ENCODE data around the gene STRN3. TPM values are rescaled to one million over a fixed set of nuclear protein-coding genes. Genes with fewer than 3 reads are reported as not detected.

Gene STRN3
- total RNA-seq, 1 donor from 2014 or later = 148 TPM

DNA sequence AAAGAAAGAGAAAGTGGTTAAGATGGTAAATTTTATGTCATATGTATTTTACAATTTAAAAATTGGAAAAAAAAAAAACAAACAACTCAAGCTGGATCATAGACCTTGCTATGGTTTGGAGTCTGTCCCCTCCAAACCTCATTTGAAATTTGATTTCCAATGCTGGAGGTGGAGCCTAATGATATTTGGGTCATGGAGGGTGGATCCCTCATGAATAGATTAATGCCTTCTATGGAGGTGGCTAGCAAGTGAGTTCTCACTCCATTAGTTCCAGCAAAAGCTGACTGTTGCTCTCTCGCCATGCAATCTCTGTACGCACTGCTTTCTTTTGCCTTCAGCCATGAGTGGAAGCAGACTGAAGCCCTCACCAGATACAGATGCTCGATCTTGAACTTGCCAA, 22.9 kb downstream of the STRN3 start:
- DNase-seq (ENCODE audit: low spot score in 2 of 2) = no peak
- no peak for FAIRE-seq

DNA sequence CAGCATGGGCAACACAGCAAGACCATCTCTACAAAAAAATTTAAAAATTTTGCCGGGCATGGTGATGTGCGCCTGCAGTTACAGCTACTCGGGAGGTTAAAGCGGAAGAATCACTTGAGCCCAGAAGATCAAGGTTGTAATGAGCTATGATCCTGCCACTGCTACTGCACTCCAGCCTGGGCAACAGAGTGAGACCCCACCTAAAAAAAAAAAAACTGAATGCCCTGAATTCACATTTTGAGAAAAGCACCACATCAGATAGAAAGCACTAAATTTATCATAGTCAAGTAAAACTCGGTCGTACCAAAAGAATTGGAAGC, 24.9 kb downstream of the STRN3 start:
- DNase-seq (ENCODE audit: low spot score in 2 of 2) (no peak), FAIRE-seq (no peak)

DNA sequence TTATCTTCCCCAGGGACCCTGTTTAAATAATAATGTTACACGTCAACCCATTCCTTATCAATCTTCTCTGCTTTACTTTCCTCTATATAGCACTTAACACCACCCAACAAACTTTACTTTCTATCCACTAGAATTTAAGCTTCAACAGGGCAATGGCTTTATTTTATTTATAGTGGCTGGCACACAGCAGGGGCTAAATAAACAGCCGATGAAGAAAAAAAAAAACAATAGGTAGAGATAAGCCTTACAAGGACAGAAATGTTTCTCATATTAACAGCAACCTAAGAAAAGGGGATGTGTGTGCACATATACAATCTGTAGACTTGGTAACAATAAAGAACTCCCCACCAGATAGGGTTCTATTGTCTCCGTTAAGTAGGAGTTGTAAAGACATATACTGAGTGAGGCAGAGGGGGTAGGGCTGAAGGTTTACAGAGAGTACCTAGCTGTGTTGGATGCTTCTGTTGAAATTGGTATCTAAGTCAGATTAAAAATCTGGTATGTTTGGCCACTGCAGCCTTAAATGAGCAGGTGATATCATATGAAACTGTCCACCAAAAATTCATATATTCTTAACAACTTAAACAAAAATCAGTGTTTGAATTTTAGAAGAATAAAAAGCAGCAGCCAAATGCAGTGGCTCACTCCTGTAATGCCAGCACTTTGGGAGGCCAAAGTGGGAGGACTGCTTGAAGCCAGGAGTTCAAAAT, 25.4 kb downstream of the STRN3 start:
- DNase-seq (ENCODE audit: low spot score in 2 of 2) (no peak), FAIRE-seq (no peak)

DNA sequence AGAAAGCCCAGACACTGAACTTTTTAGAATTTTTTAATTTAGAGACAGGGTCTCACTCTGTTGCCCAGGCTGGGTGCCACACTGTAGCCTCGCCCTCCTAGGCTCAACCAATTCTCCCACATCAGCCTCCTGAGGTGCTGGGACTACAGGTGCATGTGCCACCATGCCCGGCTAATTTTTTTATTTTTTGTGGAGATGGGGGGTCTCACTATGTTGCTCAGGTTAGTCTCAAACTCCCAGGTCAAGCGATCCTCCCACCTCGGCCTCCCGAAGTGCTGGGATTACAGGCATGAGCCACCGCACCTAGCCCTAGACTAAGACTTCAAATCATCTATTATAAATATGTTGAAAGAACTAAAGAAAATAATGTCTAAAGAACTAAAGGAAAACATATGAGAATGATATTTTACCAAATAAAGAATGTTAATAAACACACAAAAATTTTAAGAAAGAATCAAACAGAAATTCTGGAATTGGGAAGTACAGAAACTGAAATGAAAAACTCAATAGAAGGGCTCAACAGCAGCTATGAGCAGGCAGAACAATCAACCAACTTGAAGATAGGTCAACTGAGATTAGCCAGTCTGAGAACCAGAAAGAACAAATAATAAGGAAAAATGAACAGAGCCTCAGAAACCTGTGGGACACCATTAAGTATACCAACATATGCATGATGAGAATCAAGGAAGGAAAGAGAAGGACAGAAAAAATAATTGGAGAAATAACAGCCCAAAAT, 27.0 kb downstream of the STRN3 start:
- no peak for DNase-seq (ENCODE audit: low spot score in 2 of 2)
- FAIRE-seq = no peak

DNA sequence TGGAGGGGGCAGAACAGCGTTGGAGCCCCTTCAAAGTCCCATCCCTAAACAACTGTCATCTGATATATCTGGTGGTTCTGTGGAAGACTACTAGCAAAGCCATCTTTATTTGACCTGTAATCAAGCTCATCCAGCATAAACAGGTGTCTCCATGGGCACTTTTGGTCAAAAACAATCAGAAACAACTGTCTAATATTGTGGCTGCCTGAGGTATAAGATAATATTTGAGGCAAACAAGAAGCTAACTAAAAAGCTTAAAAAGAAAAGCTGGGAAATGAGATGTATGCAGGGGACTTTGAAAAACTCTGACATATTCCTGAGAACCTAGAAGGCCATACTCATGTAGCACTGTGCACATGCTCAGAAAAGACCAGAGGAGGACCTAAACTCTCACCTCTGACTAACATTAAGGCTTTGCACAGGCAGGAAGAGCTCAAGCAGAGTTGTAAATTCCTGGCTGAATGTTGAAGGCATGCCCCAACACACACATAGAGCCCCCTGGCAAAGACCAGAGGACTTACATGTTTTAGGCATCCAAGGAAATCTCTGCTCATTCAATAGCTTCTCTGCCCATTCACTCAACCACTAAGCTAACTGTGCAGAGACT, 28.0 kb downstream of the STRN3 start:
- FAIRE-seq (no peak), DNase-seq (ENCODE audit: low spot score in 2 of 2) (no peak)

DNA sequence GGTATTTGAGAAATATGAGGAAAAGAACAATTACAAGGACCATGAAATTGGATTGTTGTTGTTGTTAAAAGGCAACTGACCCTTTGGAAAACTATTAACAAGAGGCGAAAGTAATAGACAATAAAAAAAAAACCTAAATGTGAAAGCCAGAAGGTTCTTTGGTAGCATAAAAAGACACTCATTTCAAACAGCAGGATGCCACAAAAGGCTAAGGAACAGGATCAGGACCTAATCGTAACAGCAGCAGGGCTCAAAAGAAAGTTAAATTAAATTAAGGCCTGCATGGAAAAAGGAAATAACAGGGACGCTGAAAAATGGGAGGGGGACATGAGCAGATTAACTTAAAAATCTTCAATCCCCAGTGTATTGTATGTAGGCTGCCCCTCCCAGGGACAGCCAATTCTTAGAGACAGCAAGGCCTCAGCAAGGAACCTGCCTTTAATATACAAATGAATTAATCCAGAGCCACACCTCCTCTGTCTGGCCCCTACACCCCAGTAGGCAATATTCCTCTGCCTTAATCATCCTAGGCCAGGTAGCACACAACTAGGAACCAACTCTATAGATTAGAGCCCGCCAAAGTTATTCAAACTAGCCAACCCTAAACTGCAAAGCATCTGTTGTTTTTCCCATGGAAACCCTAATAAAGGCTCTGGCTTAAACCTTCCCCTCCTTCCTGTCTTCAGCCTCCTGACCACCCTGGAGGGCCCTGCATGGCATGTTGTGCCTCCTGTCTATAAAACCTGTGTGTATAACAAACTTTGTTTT, 29.1 kb downstream of the STRN3 start:
- DNase-seq (ENCODE audit: low spot score in 2 of 2) = no peak
- no peak for FAIRE-seq

DNA sequence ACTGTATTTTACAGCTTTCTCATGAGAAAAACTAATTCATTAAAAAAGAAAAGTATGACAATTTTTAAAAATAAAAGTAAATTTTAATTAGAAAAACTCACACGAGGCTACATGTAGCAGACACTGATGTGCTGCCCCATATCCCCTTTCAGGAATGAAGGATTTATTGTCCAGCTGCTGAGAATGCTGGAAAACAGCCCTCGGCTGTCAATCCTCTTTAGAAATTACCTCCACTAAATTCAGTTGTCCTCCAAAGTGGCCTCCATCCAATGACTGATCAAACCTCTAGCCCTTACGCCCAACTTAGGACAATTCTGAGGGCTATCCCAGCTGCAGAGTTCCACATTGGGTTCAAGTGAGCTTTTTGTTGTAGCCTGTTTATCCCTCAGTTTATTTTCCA, 30.5 kb downstream of the STRN3 start:
- no peak for DNase-seq (ENCODE audit: low spot score in 2 of 2)
- no peak for FAIRE-seq

DNA sequence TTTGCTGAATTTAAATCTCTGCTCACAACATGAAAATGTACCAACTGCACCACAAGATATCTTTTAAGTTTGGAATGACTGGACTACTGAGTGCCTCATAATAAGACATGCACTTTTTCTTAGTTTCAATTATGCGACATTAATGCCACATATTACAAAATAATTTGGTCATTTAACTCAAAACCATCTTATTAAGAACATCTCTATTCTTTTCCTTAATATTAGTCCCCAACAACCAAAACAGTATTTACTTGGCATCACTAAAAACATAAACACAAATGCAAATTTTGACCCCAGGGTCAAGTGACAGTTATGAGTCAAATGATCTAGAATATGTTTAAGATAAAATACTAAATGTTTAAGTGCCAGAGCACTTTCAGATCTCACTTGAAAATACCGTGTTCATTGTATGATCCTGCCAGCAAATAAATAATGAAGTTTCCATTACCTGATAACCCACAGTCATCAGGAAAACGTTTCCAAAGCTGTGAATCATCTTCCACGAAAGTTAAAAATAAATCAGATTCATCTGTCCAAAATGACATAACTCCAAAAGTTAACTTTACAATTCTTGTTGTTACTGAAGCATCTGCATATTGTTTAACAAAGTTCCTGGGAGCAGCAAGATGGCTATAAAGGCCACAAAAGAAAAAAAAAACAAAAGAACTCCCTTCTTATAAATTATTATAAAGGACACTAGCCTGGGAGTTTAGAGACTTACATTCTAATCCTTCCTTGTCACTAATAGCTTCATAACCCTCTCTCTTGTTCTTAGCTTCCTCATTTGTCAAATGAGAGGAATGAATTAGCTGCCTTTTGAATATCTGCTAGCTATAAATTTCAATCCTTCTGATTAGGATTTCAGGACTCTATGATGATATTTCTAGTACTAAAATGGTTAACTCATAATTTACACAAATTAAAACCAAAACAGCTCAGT, 31.2 kb downstream of the STRN3 start:
- no peak for FAIRE-seq
- no peak for DNase-seq (ENCODE audit: low spot score in 2 of 2)

DNA sequence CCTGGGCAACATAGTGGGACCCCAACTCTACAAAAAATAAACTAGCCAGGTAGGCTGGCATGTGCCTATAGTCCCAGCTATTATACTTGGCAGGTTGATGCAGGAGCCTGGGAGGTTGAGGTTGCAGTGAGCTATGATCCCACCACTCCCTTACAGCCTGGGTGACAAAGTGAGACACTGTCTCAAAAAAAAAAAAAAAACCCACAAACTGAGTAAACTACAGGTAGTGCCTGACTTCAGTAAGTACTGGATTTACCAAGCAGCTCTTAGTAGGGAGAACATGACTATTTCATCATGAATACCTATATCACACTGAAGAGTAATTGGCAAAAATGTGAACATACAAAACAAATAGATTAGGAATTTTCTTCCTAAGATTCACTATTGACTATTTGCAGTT, 33.1 kb downstream of the STRN3 start:
- DNase-seq (ENCODE audit: low spot score in 2 of 2) (no peak), FAIRE-seq (no peak)

DNA sequence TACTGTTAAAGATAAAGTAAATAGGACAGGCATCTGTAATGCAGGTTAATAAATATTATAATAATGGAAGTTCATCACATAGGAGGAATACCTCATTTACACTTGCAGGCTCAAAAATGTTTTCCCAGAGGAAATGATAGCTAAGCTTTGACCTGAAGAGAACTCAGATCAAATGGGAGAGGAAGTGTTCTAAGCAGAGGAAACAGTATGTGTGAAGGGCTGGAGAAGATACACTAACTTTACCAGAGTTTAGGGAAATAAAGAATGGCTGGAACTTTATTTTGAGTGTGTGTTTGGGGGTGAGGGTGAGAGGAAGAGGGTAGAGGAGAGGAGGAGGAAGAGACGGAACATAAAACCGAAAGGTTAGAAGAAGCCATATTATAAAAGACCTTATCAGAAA, 34.8 kb downstream of the STRN3 start:
- DNase-seq (ENCODE audit: low spot score in 2 of 2) (no peak), FAIRE-seq (no peak)

DNA sequence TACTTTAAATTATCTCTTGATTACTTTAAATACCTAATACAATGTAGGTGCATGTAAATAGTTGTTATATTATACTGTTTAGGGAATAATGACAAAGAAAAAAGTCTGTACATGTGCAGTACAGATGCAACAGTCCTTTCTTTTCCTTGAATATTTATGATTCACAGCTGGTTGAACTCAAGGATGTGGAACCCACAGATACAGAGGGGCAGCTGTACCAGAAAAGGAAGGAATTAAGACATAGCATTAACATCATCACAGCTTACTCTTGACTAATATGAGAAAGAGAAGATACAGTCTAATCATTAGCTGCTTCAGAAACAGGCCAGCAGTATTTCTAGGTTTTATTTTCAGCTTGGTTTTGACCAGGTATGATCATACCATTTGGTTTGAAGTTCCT, 35.4 kb downstream of the STRN3 start:
- DNase-seq (ENCODE audit: low spot score in 2 of 2) (no peak), FAIRE-seq (no peak)

DNA sequence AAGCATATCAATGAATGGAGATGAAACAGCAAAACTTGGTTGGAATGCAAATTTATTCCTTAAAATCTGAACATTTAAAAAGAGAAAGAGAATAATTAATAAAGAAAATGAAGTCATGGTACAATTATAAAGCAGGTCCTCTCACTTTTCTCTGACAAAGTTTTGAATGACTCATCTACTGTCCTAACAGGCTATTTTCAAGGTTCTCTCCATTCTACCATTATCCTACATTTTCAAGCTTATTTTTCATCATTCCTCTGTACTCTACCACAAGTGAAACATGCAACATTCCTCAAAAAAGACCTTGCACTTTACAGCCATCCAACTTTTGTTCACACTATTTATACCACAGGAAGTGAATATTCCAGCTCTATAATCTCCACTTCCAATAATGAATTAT, 37.7 kb downstream of the STRN3 start:
- DNase-seq (ENCODE audit: low spot score in 2 of 2) (peak in 1 of 2 donors; percentile 11), FAIRE-seq (no peak)

DNA sequence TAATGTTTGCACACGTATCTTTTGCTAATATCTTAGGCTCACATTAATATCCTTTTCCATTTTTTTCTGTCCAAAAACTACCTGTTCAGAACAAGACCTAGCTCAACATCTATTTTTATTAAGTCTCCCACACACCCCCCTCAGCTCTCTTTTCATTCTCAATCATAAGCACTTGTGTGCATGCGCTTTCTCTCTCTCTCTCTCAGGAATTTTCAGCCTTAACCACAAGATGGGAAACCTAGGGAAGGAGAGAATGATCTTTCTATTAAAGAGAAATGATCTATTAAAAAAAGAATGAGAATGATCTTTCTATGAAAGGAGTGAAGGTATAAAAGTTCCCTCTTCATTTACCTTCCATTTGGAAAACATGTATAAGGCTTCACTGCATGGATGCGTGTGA, 40.4 kb downstream of the STRN3 start:
- no peak for DNase-seq (ENCODE audit: low spot score in 2 of 2)
- FAIRE-seq = no peak

DNA sequence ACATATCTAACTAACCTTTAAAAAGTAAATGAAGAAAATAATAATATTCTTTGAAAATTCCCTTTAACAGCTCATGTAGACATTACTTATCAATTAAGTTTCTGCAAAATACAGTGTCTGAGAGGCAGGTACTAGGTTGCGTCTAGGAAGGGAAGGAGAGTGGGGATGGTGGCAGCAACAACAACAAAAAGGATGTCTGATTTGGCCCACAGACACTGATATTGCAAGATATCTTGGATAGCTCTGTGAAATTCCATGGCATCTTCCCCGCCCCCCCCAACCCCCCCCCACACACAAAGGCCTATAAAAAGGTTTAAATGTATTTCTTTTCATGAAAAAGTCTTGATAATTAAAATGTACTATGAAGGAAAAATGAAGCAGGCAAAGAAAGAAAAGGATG, 42.3 kb downstream of the STRN3 start:
- no peak for FAIRE-seq

DNA sequence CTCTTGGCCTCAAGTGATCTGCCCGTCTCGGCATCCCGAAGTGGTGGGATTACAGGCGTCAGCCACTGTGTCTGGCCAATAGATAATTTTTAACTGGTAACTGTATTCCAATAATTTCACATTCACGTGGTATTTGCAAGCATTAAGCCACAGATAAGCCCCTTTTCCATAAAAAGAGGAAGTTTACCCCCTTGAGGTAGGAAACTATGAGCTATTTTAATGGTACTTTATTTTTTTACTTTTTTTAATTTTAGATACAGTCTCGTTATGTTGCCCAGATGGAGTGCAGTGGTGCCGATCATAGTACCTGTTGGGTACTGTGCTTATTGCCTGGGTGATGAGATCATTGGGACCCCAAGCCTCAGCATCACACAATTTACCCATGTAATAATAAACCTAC, 43.6 kb downstream of the STRN3 start:
- FAIRE-seq = no peak
- no peak for DNase-seq (ENCODE audit: low spot score in 2 of 2)

More for the DNA sequence above, 42.3 kb downstream of the STRN3 start:
- DNase-seq (ENCODE audit: low spot score in 2 of 2) = no peak

DNA sequence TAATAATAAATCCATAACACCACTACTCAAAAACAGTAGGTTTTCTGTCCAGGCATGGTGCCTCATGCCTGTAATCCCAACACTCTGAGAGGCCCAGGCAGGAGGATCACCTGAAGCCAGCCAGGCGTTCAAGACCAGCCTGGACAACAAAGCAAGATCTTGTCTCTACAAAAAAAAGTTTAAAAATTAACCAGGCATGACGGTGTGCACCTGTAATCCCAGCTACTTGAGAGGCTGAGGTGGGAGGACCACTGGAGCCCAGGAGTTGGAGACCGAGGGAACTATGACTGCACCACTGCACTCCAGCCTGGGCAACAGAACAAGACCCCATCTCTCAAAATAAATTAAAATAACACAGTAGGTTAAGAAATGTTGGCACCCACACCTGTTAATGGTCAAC, 45.2 kb downstream of the STRN3 start:
- DNase-seq (ENCODE audit: low spot score in 2 of 2) (no peak), FAIRE-seq (no peak)

DNA sequence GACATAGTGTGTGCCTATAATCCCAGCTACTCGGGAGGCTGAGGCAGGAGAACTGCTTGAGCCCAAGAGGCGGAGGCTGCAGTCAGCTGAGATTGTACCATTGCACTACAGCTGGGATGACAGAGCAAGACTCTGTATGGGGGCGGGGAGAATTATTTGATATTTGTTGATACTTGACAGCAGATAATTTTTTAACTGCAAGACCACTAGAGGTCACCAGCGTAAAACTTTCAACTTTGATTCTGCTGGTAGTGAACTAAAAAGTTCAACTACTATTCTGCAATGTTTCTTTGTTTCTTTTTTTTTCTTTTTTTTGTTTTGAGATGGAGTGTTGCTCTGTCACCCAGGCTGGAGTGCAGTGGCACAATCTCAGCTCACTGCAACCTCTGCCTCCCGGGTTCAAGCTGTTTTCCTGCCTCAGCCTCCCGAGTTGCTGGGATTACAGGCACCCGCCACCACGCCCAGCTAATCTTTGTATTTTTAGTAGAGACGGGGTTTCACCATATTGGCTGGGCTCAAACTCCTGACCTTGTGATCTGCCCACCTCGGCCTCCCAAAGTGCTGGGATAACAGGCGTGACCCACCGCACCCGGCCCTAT, 46.0 kb downstream of the STRN3 start:
- DNase-seq (ENCODE audit: low spot score in 2 of 2) = peak; percentile 8 to 43
- peak; percentile 33 for FAIRE-seq

DNA sequence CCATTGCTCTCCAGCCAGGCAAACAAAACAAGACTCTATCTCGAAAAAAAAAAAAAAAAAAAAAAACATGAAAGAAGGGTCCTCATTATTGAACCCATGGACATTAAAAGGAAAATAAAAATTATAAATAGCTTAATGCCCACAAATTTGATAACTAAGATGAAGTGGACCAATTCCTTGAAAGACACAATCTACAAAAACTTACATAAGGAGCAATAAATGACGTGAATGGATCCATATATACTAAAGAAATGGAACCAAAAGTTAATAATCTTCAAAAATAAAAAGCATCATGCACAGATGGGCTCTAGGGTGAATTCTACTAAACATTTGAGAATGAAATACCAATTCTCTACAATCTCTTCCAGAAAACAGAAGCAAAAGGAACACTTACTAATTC, 48.4 kb downstream of the STRN3 start:
- no peak for FAIRE-seq

DNA sequence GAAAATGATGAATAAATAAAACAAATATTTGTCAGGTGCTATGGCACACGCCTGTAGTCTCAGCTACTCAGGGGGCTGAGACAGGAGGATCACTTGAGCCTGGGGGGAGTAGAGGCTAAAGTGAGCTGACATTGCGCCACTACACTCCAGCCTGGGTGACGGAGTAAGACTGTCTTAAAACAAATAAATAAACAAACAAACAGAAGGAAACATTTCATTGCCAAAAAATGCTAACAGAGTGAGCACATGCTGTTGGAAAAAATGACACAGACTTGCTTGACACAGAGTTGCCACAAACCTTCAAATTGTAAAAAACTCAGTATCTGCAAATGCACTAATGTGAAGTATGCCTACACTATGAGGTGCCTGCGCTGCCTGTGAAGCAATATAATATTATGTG, 51.6 kb downstream of the STRN3 start:
- DNase-seq (ENCODE audit: low spot score in 2 of 2) = no peak
- no peak for FAIRE-seq

More for the DNA sequence above, 48.4 kb downstream of the STRN3 start:
- no peak for DNase-seq (ENCODE audit: low spot score in 2 of 2)

Measured in frontal cortex (tissue), 4 donors.